GM23248 (cell line): ENCODE measurements around the gene SLC6A4.

Experiments
- EZH2 ChIP-seq: fragments of 200-600 bp; sonication (generic); IDR thresholded peaks from 2 replicates; pipeline ENCODE4 v1.6.1; 2018; ENCODE audit warnings: antibody characterized with exemption, mild to moderate bottlenecking; ENCODE audit not compliant: insufficient read depth, poor library complexity, severe bottlenecking
- EZH2phosphoT487 ChIP-seq: fragments of 200-600 bp; sonication (generic); IDR thresholded peaks from 2 replicates; pipeline ENCODE4 v1.6.1; 2018; ENCODE audit warnings: antibody characterized with exemption, moderate library complexity, mild to moderate bottlenecking, low read depth; ENCODE audit not compliant: insufficient read depth

GRCh38 chr17:30238003-30238344 is 2.5 kb upstream of the SLC6A4 start:
- no peak for TF ChIP-seq EZH2
- TF ChIP-seq EZH2phosphoT487 = no peak
